ENCODE measurements around the gene TXNDC9.
"Not testable (repeated sequence)": the region's sequence is repeated elsewhere in the genome, so short reads cannot be mapped to it uniquely, and the experiment has no call there.

The TXNDC9 gene

DNA sequence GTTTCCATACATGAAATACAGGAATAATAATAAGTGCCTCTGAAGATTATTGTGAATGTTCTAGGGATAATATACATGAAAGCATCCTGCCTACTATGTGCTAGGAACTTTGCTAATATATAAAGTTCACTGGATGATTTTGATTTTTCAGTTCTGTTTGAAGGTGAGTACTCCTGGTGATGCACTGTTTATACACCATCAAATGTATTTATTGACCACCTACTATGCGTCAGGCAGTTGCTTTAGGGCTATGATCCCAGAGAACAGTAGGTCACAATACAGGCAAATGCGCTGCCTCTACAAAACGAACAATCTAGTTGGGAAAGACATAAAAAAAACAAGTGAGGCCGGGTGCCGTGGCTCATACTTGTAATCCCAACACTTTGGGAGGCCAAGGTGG, 10.7 kb downstream of the TXNDC9 start:
- no peak for DNase-seq

- DNase-seq: not testable (repeated sequence)
These were observed 18.3 kb downstream of the TXNDC9 start for GRCh38 chr2:99317873-99318200.

DNA sequence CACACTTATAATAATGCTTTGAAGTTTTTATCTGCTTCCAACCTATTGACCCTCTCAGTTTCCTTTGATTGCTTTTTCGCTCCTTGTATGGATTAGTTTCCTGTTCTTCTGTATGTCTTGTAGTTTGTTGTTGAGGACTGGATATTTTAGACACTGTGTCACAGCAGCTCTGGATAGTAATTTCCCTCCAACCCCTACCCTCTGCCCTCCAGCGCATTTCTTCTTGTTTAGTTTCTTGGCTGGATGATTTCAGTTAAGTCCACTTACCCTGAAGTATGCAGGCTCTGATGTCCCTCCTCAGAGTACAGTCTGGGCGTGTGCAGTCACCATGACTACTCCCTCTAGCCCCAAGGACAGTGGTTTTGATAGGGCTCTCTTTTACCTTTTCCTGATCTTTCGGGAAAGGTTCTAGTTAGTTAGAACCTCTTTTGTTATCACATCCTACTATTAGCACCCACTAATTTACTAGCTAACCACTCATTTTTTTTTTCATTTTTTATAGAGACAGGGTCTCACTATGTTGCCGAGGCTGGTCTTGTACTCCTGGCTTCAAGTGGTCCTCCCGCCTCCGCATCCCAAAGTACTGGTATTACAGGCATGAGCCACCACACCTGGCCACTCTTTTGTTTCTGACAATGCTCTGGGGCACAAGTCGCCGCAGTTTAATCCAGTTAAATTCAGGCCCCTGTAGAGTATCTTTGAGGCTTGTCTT, 18.8 kb downstream of the TXNDC9 start:
- DNase-seq: no peak

DNA sequence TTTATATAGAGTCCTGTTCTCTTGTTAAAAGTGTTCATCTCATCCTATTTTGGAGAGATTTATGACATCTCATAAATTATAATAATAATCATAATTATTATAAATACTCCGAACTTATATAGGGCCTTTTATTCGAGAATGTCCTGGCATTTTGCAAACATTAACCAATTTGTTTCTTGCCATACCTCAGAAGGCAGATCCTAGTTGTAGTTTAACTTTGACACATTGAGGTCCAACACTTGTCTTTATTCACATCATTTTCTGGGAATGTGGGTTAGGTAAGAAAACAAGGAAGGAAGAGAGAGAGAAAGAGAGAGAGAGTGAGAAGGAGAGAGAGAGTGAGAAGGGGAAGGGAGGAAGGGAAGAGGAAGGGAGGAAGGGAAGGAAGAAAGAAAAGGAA, 35.0 kb downstream of the TXNDC9 start, which contains the start of gene LYG1:
LYG1 (minus strand) TSS at position 101 of the 400 bp plus-strand sequence. CDS start 5,527 bp downstream, outside the sequence.
- not testable (repeated sequence) for DNase-seq

- no peak for DNase-seq
These were observed 36.6 kb downstream of the TXNDC9 start for GRCh38 chr2:99299580-99299979.

DNA sequence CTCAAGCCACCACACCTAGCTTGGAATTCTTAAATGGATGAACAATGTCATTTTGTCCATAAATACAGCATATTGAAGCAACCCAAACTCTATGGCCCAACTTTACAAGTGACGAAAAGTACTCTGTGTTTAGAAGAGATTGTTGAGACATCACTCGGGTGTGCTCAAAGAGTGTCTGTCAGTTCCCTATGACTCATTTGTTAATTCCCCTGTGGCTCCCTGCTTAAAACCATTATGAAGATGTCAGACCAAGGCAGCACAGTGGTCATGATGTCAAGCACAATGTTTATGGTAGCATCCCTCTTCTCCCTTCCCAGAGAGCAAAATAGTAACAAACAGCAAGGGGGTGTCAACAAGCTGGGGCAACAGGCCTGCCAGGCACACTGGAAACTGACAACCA, 38.1 kb downstream of the TXNDC9 start:
- DNase-seq: no peak

GRCh38 chr2:99285526-99285925, 50.6 kb downstream of the TXNDC9 start:
- no peak for DNase-seq

GRCh38 chr2:99279969-99280695, 56.0 kb downstream of the TXNDC9 start:
- DNase-seq: no peak

GRCh38 chr2:99278793-99279291, 57.3 kb downstream of the TXNDC9 start:
- DNase-seq: no peak

DNA sequence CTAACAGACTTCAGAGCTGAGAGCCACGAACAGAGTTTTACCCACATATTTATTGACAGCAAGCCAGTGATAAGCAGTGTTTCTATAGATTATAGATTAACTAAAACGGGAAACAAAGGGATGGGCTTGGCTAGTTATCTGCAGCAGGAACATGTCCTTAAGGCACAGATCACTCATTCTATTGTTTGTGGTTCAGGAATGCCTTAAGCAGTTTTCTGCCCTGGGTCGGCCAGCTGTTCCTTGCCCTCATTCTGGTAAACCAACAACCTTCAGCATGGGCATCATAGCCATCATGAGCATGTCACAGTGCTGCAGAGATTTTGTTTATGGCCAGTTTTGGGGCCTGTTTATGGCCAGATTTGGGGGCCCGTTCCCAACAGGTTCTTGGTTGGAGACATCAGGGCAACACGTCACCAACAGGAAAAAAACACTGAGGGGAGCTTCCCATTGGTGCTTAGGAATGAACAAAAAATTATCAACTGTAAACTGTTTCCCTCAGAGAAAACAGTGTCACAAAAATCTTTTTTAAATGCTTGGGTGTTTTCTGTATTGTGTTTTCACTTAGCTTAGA, 57.9 kb downstream of the TXNDC9 start:
- not testable (repeated sequence) for DNase-seq

GRCh38 chr2:99275882-99276281, 60.3 kb downstream of the TXNDC9 start:
- DNase-seq: no peak

Measured in activated gamma-delta T cell (primary cell).